B cell (primary cell): ENCODE results near the gene CDK6.

ENCODE experiments used
- CTCF ChIP-seq: fragments of 200-600 bp; IDR thresholded peaks from one replicate; pipeline ENCODE4 v1.8.0; 2022; ENCODE audit warnings: antibody characterized with exemption, mild to moderate bottlenecking
- EZH2 ChIP-seq: IDR thresholded peaks from 2 replicates; pipeline ENCODE4 v1.6.1; 2012; ENCODE audit warnings: borderline replicate concordance, low read depth, mild to moderate bottlenecking, moderate library complexity, low read length; ENCODE audit not compliant: insufficient read depth, poor library complexity, severe bottlenecking

GRCh38 chr7:92839901-92840300 lies 3.5 kb upstream of the CDK6 start:
- no peak for TF ChIP-seq CTCF
- TF ChIP-seq EZH2 = no peak
